Measurements from ENCODE around the gene VPS13D.

- TF ChIP-seq SRF (IDR thresholded peaks at IDR 0.05; ENCODE audit: low read depth in 2 of 2, low read length in 2 of 2) (no peak), GABPA (IDR thresholded peaks at IDR 0.05; ENCODE audit: low read depth) (no peak), BHLHE40 (IDR thresholded peaks at IDR 0.05; ENCODE audit: borderline replicate concordance in 1 of 2, low read depth in 2 of 2, low read length in 1 of 2) (no peak), EZH2 (IDR thresholded peaks at IDR 0.05; ENCODE audit: borderline replicate concordance, control insufficient read depth, low read depth, low read length) (no peak), CTCF (IDR thresholded peaks at IDR 0.05 in 2 of 3, conservative IDR thresholded peaks at IDR 0.05 in 1 of 3; ENCODE audit: control insufficient read depth in 2 of 3, extremely low read depth in 1 of 3, insufficient read depth in 1 of 3, low read depth in 3 of 3, low read length in 3 of 3) (no peak), BRCA1 (IDR thresholded peaks at IDR 0.05; ENCODE audit: low read depth, low read length) (no peak)
Measured at GRCh38 chr1:12272770-12273169, 42.9 kb downstream of the VPS13D start.
